DOHH2 (cell line): ENCODE measurements around the gene MSMB.

ENCODE experiments used
- H3F3A ChIP-seq: fragments of 200-600 bp; sonication (generic), shearing (Covaris generic); 2 replicates; pipeline ENCODE4 v1.6.0; 2016; ENCODE audit warnings: antibody characterized with exemption, mild to moderate bottlenecking; ENCODE audit not compliant: control insufficient read depth, insufficient read depth
- H3K27ac ChIP-seq: fragments of 200-600 bp; sonication (generic); 2 replicates; pipeline ENCODE4 v1.5.1; 2014; ENCODE audit warnings: low read depth, mild to moderate bottlenecking, low read length, moderate library complexity
- H3K27me3 ChIP-seq: fragments of 200-600 bp; sonication (generic); 2 replicates; pipeline ENCODE4 v1.6.1; 2014; ENCODE audit warnings: mild to moderate bottlenecking, low read length, mixed read lengths; ENCODE audit not compliant: control insufficient read depth
- H3K36me3 ChIP-seq: fragments of 200-600 bp; sonication (generic); 2 replicates; pipeline ENCODE4 v1.6.1; 2014; ENCODE audit warnings: mild to moderate bottlenecking, low read length, moderate library complexity, mixed read lengths; ENCODE audit not compliant: control insufficient read depth
- H3K4me1 ChIP-seq: fragments of 200-600 bp; sonication (generic); 2 replicates; pipeline ENCODE4 v1.6.1; 2014; ENCODE audit warnings: mild to moderate bottlenecking, low read length, mixed read lengths; ENCODE audit not compliant: control insufficient read depth
- H3K4me2 ChIP-seq: fragments of 200-600 bp; sonication (generic); 2 replicates; pipeline ENCODE4 v1.6.0; 2014; ENCODE audit warnings: mild to moderate bottlenecking, low read length, moderate library complexity
- H3K4me3 ChIP-seq: fragments of 200-600 bp; sonication (generic); 2 replicates; pipeline ENCODE4 v1.5.1; 2014; ENCODE audit warnings: mild to moderate bottlenecking, low read length, mixed read lengths
- H3K79me2 ChIP-seq: fragments of 200-600 bp; sonication (generic); 2 replicates; pipeline ENCODE4 v1.6.1; 2014; ENCODE audit warnings: mild to moderate bottlenecking, low read length, mixed read lengths; ENCODE audit not compliant: control insufficient read depth
- H3K9me2 ChIP-seq: fragments of 200-600 bp; sonication (generic); replicated peaks from 2 replicates; pipeline ENCODE4 v1.6.1; 2014; ENCODE audit warnings: mild to moderate bottlenecking, low read length, mixed read lengths; ENCODE audit not compliant: control insufficient read depth
- H3K9me3 ChIP-seq: fragments of 200-600 bp; sonication (generic); 2 replicates; pipeline ENCODE4 v1.6.1; 2014; ENCODE audit warnings: antibody characterized with exemption, low read length, mixed read lengths; ENCODE audit not compliant: control insufficient read depth, insufficient read depth
- H4K20me1 ChIP-seq: fragments of 200-600 bp; sonication (generic); 2 replicates; pipeline ENCODE4 v1.6.0; 2014; ENCODE audit warnings: low read depth, mild to moderate bottlenecking, antibody characterized with exemption, low read length, moderate library complexity; ENCODE audit not compliant: control insufficient read depth, insufficient read depth
- CTCF ChIP-seq: fragments of 200-600 bp; sonication (generic); IDR thresholded peaks from one replicate; pipeline ENCODE4 v1.5.1; 2014; ENCODE audit warnings: antibody characterized with exemption, mild to moderate bottlenecking, low read depth, low read length; ENCODE audit not compliant: poor library complexity, severe bottlenecking
- EZH2phosphoT487 ChIP-seq: fragments of 200-600 bp; sonication (generic); IDR thresholded peaks from 2 replicates; pipeline ENCODE4 v1.6.1; 2017; ENCODE audit warnings: borderline replicate concordance, mild to moderate bottlenecking, antibody characterized with exemption, low read length, moderate library complexity, mixed read lengths

MSMB gene

GRCh38 chr10:46068117-46068516, 22.0 kb upstream of the MSMB start:
- Histone ChIP-seq H3K4me3 (no peak overlapping the region), H3K9me2 (no peaks in the 10 kb centered on the region), H3K36me3 (no peaks in the 10 kb centered on the region), H3K79me2 (no peaks in the 10 kb centered on the region), H3F3A (no peaks in the 10 kb centered on the region), H3K9me3 (no peaks in the 10 kb centered on the region), H3K4me1 (no peaks in the 10 kb centered on the region), H3K27ac (no peak overlapping the region), H3K4me2 (no peak overlapping the region), H3K27me3 (no peaks in the 10 kb centered on the region), H4K20me1 (no peaks in the 10 kb centered on the region)
- TF ChIP-seq EZH2phosphoT487: no peak
- no peak for TF ChIP-seq CTCF

DNA sequence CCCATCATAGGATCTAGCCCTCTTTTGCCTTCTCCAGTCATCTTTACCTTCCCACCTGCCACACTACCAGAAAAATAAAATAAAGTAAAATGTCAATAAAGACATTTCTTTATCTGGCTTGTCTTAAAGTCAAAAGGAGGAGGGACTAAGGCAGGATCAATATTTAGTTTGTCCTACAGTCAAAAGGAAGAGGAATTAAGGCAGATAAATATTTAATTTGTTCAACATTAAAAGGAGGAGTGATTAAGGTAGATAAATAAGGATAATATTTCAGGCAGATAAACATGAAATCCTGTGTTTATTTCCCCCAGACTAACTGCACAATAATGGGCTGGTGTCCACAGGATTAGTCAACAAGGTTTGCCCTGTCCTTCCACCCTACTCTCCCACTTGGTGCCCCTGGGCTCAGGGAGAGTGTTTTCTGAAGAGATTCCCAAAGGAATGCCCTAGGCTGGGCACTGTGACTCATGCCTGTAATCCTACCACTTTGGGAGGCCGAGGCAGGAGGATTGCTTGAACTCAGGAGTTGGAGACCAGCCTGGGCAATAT, 18.3 kb upstream of the MSMB start:
- Histone ChIP-seq H4K20me1 (no peaks in the 10 kb centered on the region), H3K27ac (no peak overlapping the region), H3K79me2 (no peaks in the 10 kb centered on the region), H3K4me2 (no peak overlapping the region), H3K4me1 (no peaks in the 10 kb centered on the region), H3F3A (no peaks in the 10 kb centered on the region), H3K9me3 (no peaks in the 10 kb centered on the region), H3K9me2 (no peaks in the 10 kb centered on the region), H3K4me3 (no peak overlapping the region), H3K27me3 (no peaks in the 10 kb centered on the region), H3K36me3 (no peaks in the 10 kb centered on the region)
- TF ChIP-seq CTCF (no peak), EZH2phosphoT487 (no peak)

GRCh38 chr10:46062723-46063428, 16.8 kb upstream of the MSMB start:
- Histone ChIP-seq H3K4me1 (no peaks in the 10 kb centered on the region), H3K79me2 (no peaks in the 10 kb centered on the region), H3K9me2 (no peaks in the 10 kb centered on the region), H4K20me1 (no peaks in the 10 kb centered on the region), H3K9me3 (no peaks in the 10 kb centered on the region), H3F3A (no peaks in the 10 kb centered on the region), H3K4me3 (no peak overlapping the region), H3K36me3 (no peaks in the 10 kb centered on the region), H3K27me3 (no peaks in the 10 kb centered on the region), H3K27ac (no peak overlapping the region), H3K4me2 (no peak overlapping the region)
- TF ChIP-seq CTCF (no peak), EZH2phosphoT487 (no peak)
